ENCODE data around the gene LATS2.

The LATS2 gene

DNA sequence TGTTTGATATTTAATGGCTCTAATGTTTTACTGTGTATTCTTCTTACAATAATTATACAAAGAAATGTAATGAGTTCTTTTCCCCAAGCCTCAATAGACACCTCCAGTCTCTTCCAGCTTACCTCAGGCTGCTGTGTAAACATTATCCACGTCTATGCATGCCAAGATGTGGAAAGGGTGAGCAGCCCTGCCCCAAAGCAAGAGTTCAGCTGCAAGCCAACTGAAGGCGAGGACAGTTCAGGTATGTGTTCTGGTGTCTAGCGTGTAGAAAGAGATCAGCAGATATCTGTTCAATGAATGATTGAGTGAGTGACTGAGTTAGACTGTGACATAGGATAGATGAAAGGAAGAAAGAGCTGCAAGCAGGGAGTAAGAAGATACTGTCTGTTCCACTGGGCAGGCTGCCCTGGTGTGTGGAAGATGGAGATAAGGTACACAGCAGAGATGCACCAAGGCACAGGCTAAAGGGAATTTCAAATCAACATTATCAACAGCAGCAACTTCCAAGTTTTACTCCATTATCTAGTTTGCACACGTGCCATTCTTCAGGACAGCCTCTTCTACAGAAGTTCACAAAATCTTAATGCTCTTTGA is 66.0 kb downstream of the LATS2 start:
- in situ Hi-C loops (cut with HindIII; ENCODE audit: low sequenced_read_pairs): no loop called here

DNA sequence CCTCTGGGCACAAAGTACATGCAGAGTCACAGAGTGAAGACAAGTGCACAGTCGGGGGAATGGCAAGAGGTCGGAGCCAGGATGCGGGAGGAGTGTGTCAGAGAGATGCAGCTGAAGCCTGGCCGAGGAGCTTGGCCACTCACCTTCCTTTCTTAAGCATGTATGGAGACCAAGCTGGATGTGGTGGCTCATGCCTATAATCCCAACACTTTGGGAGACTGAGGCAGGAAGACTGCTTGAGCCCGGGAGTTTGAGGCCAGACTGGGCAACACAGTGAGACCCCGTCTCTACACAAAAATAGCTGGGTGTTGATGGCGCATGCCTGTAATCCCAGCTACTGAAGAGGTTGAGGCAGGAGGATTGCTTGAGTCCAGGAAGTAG is 67.0 kb downstream of the LATS2 start:
- in situ Hi-C loops (cut with HindIII; ENCODE audit: low sequenced_read_pairs): no loop called here

DNA sequence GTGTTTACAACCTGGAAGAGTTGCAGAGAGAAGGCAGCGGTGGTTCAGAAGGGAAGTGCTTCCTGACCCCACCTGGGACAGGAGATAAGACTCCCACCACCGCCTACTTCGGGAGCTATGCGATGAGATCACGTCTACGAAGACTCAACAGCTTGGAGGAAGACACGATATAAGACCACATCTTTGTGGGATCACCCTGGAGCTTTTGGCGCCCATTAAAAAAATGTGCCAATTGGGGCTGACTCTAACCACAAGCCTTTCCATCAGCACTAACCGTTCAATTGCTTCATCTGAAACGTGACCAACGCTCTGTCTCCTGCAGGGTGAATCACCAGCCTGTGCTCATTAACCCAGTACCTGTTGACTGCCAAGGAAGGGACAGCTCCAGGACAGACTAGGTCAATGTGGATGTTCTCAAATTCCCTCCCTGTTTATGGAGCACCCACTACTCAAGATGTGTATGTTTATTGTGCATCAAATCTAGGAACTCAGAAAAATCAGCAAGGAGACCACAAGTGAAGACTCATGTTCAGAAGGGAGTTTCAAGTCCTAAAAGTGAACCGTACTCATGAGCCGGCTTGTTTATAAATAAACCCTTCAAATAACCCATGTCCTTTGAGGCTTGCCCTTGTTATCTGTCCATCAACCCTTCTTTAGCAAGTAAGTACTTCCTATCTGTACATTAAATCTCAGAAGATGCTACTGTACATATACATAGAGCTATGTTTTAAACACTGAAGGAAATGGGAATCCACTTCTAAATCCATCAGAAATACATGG is 67.5 kb downstream of the LATS2 start:
- in situ Hi-C loops (cut with HindIII; ENCODE audit: low sequenced_read_pairs): no loop called here

DNA sequence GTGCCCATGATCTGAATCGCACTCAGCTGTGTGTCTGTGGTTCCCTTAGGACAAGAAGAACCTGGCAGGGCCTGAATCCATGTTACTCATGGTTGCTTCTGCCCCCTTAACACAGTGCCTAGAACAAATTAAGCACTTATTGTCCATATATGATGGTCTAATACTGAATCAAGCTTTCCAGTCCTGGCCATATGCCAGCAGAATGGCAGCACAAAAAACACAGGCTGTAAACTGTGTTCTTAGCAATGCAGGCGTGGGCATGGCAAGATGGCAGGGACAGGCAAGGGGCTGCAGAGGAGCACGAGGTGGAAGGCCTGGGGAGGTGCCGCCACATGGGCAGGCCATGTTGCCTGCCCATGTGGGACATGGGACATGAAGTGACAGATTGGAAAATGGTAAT is 68.2 kb downstream of the LATS2 start:
- in situ Hi-C loops (cut with HindIII; ENCODE audit: low sequenced_read_pairs): no loop called here

DNA sequence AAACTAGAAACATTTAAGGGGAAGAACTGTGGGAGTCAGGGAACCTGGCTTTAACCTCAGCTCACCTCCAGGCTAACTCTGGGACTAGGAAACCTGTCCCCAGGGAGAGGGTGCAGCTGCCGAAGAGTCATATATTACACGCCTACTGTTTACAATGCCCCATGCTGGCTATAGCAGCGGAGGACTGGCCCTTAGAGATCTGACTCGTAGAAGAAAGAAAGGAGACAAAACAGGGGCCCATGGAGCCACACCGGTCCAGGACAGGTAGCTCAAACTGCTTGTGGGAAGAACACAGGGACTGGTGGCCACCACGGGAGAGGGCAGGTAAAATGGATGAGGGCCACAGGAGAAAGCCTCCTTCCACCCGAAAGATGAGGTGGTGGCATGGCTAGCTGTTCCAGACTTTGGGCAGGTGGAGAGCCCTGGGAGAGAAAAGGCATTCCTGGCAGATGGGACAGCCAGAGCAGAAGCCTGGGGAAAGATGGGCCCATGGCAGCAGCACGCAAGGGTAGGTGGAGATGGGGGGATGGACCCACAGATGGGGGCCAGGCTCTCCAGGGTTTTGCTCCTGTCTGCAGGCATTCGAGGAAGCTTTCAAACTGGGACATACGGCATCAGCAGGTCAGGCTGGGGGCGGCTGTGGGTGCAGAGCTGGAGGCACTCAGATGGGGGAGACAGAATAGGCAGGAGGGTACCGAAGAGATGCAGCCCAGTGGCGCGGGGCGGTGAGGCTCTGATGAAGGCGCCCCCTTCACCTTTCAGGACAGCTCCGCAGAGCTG is 69.5 kb downstream of the LATS2 start:
- in situ Hi-C loops (cut with HindIII; ENCODE audit: low sequenced_read_pairs): no loop called here

DNA sequence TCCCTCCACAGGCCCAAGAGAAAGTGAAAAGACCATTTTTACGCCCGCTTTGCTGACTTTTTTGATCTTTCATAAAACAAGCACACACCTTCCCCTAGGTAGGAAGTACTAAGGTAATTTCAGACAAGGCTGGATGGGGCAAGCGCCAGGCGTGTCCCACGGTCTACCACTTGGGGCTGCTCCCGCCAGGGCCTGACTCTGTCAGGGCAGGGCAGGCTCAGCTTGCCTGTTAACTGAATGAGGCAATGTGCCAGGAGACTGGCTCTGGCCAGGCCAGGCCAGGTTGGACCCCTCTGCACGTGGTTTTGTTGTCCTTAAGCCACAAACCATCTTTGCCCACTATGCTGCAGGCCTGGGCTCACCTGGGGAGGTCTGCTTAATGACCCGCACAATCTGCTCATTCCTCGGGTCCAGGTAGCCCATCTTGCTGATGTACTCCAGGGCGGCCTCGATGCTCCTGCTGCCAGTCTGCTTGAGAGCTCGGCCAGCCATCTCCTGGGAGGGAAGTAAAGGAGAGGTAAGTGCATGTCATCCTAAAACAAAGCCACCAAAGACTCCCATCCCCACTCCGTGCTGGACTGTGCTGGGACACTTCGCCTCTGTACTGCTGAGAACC is 70.4 kb downstream of the LATS2 start:
- in situ Hi-C loops (cut with HindIII; ENCODE audit: low sequenced_read_pairs): no loop called here

DNA sequence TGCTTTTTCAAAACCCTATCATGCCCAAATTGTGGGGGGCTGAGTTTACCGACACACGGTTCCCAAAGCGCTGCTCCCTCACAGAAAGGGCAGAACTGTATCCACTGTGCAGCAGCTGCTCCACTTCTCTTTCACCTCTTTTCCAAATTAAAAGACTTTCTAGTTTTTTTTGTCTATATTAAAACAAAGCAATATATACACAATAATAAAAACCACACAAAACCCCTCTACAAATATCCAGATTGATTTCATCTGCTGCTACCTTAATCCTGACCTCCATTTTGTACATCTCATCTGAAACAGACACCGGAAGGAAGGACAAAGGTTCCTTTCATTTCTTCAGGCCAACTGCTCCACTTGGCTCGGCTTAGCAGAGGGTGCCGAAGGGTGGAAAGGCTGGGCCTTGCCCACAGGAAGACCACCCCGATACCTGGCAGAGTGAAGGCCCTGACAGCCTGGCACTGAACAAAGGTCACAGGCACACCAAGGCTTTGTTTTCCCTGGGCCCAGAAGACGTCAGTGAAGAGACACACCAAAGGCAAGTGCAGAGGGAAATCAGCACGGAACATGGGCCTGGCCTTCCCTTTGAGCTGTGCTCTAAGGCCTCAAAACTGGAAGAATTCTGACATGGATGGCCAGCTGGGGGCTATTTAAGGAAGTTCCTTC is 71.6 kb downstream of the LATS2 start:
- in situ Hi-C loops (cut with HindIII; ENCODE audit: low sequenced_read_pairs): no loop called here

DNA sequence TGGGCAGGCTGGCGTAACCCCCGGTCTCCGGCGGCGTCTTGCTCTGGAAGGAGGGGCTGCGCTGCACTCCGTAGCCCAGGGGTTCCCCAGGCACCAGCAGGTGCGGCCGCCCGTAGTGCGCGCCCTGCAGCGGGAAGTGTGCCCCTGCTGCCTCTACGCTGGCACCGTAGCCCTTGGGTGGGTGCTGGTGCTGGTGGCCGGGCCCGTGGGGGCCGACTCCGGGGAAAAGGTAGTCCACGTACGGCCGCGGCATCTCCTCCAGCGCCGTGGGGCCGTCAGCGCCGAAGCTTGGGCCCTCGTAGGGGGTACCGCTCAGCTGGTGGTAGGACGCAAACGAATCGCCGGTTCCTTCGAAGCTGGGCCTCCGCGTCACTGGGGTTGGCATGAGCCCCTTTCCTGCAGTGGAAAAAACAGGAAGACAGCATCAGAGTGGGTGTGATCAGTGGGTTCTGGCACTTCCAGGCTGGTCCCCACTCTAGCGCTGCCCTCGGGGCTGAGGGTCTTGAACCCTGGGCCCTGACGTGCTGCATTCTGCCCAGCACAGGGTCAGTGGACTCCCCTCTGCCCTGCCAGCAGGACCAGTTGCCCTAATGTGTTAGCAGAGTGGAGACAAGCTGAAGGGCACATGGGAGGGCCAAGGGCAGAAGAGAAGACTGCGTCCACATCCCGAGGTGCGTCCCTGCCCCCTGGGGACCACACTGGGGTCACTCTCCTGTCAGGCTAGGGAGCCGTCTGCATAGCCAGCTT is 72.3 kb downstream of the LATS2 start:
- in situ Hi-C loops (cut with HindIII; ENCODE audit: low sequenced_read_pairs): no loop called here

DNA sequence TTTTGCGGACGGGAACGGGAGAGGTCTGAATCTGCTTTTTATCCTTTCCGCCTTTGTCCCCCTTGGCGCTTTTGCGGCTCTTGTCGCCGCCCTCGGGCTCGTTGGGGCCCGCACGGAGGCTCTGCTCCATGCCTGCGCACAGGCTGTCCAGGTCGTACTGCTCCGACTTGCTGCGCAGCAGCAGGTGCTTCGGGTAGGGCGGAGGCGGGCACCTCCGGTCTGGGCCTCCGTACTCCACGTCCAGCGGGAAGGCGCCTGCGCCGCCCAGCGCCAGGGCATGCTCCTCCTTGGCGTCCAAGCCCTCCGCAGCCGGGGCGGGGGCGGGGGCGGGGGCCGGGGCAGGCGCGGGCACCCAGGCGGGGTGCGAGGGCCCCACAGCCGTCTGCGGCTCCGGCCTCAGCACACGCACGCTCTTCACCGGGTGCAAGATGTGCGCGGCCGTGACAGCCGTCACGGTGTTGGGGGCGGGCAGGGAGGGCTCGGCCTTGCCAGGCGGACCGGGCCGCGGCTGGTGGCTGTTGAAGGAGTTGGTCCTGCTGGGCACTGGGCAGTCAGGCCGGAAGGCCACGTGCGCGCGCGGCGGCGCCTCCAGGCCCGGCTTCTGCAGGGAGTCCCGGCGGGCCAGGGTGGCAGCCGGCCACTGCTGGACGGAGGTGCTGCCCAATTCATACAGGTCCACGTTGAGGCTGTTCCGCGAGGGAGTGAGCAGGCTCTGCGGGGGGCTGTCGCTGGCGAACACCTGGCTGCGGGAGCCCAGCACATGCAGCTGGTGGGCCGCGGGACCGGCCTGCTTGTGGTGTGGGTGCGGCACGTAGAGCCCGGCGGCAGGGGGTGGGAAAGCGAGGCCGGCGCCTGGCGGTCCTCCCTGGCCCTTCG is 73.1 kb downstream of the LATS2 start:
- in situ Hi-C loops (cut with HindIII; ENCODE audit: low sequenced_read_pairs): no loop called here

DNA sequence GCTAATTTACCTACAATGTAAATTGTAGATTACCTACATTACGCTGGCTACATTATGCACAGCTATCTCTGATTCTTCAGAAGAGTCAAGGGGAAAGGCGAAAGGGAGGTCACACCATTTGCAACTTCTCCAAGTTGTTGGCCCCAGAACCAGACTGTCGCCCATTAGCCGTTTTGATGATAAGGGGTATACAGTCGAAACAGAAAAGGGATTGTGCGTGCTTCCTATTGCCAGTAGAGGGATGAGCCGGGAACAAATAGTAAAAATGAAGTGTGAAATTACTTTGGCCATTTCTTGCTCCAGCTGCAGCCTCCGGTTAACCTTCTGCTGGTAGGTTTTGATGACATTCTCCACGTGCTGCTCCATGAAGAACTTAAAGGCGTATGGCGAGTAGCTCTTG is 73.8 kb downstream of the LATS2 start:
- in situ Hi-C loops (cut with HindIII; ENCODE audit: low sequenced_read_pairs): no loop called here

DNA sequence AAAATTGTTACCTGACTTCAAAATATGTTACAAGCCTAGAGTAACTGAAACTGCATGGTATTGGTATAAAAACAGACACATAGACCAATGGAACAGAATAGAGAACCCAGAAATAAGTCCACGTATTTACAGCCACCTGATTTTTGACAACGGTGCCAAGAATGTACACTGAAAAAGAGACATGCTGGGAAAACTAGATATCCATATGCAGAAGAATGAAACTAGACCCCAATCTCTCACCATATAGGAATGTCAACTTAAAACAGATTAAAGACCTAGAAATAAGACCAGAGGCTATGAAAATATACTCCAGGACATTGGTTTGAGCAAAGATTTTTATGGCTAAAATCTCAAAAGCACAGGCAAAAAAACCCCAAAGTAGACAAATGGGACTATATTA is 76.5 kb downstream of the LATS2 start:
- in situ Hi-C loops (cut with HindIII; ENCODE audit: low sequenced_read_pairs): no loop called here

DNA sequence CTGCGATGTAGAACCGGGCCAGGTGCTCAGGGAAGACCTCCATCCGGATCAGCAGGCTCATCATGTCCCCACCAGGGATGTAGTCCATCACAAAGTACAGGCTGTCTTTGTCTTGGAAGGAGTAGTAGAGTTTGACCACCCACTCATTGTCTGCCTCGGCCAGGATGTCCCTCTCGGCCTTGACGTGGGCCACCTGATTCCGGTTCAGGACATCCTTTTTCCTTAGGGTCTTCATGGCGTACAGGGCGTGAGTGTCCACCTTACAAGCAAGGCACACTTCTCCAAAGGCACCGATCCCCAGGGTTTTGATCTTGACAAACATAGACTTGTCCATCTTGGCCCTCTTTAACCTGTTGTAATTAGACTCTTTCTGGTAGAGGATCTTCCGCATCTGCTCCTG is 78.0 kb downstream of the LATS2 start:
- in situ Hi-C loops (cut with HindIII; ENCODE audit: low sequenced_read_pairs): no loop called here

DNA sequence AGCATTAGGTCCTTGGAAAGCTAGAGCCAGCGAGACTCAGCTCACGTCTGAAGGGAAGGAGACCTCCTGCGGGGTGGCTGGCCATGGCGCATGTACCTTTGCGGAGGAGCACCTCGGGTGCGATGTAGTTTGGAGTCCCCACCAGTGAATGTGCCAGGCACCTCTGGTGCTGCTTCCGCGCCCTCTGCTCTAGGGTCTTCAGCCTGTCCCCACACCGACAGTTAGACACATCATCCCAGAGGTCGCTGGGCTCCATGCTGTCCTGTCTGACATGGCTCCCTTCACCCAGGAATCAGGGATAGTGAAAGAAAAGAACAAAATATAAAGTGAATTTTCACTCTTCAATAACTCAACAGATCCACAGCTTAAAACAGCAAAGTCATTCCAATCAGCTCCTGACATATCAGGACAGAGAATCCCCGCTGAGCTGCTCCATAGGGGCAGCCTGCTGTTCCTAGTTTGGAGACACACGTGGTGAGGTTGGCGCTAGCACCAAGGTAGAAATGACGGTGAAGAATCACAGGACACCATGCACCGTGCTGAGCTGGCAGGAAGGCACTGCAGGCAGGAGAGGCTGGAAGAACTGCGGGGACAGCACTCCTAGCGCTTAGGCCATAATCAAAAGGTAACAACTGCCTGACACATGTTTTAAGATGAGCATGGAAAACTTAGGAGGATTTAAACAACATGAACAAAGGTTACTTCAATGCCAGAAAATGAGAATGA is 79.9 kb downstream of the LATS2 start:
- in situ Hi-C loops (cut with HindIII; ENCODE audit: low sequenced_read_pairs): no loop called here

DNA sequence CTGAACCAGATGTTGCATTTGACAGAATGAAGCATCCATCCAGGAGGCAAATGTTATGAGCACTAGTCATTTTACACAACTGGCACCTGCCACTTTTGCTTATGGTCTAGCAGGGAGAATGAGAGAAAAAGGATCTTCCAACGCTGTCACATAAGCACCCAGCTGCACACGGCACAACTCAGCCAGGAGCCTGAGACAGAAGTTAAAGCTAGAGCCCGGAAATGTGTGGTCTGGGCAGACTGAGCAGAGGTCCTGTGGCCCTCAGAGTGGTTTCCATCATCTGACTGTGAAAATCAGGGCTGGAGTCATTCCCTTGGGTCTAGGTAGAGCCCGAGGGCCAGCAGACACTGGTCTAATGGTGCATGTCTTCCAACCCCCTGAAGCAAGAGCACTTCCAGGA is 80.5 kb downstream of the LATS2 start:
- in situ Hi-C loops (cut with HindIII; ENCODE audit: low sequenced_read_pairs): no loop called here

DNA sequence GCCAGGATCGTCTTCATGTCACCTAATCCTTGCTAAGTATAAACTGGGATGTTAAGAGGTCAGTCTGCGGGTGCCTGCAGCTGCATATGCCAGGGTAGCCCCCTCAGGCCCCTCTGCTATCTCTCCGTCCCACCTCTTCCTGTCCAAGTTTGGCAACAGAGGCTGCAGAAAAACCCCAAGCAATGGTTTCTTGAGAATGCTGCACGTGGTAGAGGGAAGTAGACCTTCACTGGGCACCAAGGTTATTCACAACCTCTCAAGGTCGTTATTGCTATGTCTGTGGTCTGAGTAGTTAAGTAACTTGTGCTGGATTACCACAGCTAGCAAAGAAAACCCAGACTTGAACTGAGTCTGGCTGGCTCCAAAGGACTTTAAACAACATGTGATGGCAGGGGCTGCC is 81.0 kb downstream of the LATS2 start:
- in situ Hi-C loops (cut with HindIII; ENCODE audit: low sequenced_read_pairs): no loop called here

DNA sequence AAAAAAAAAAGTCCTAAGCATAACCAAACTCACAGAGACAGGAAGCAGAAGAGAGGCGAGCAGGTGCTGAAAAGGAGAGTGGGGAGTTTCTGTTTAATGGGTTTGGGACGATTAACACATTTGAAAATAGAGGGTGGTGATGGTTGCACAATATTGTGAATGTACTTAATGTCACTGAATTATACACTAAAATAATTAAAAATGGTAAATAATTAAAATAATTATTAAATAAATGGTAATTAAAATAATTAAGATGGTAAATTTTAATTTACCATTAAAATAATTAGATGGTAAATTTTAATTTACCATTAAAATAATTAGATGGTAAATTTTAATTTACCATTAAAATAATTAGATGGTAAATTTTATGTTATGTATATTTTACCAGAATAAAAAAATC is 84.0 kb downstream of the LATS2 start:
- in situ Hi-C loops (cut with HindIII; ENCODE audit: low sequenced_read_pairs): no loop called here

DNA sequence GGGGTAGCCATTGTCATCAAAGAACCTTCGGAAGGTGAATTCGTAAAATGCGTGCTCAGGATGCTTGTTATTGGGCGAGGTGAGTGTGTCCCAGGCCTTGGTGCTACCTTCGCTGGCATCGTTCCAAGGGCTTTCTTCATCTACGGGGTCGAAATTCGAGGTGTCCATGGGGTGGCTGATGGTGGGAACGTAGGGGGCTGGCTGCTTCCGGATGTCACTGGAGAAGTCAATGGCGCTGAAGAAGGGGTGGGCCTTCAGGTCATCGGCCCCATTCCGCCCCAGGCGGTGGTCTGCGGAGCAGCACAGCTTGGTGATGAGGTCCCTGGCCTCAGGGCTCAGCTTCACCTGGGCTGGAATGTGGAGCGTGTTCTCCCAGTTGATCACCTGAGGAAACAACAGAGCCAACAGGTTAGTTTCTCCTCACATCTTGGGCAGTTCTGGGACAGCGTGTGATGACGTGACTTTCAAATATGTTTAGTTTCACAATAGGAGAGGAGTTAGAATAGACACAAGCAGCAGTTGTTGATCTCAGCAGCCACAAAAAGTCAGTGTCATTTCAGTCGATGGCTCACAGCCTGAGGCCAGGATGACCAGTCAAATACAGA is 86.3 kb downstream of the LATS2 start:
- in situ Hi-C loops (cut with HindIII; ENCODE audit: low sequenced_read_pairs): loop anchor here (5.0 kb wide), 1 partner anchor 47 kb away; no protein-coding TSS in a partner anchor

DNA sequence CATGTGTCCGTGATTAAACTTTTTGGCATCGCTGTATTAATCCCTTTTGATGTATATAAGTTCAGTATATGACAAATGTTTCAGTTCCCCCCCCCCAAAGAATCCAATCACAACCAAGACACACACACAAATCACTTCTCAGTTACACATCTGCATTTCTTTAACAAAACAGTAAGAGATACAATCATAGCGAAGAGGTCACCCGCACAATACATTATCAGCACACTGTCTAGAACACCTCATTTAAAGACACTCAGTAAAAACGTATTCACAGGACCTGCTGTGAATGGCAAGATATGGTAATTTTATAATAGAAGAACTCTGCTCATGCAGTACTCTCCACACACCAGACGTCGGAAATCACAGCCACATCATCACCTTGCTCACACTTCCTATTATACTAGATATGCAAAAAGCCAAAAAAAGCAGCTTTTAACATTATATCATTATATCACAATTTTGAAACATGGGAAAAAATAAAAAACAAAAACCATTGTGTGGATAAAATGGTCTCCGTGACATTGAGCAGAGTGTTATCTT is 87.4 kb downstream of the LATS2 start:
- in situ Hi-C loops (cut with HindIII; ENCODE audit: low sequenced_read_pairs): loop anchor here (5.0 kb wide), 1 partner anchor 48 kb away; no protein-coding TSS in a partner anchor
